Hepatocyte (in vitro differentiated cells): ENCODE measurements around the gene MACO1. TPM values are rescaled to one million over a fixed set of nuclear protein-coding genes. Genes with fewer than 3 reads are reported as not detected.

Experiments
- DNase-seq: peaks from one replicate; pipeline ENCODE4 v3.0.0-alpha.2; 2016; ENCODE audit warnings: low spot score
- H2AFZ ChIP-seq: fragments of 200-600 bp; sonication (generic); 2 replicates; pipeline ENCODE4 v1.6.0; 2016; ENCODE audit warnings: antibody characterized with exemption, mild to moderate bottlenecking
- H3K27ac ChIP-seq: fragments of 200-600 bp; sonication (generic); 2 replicates; pipeline ENCODE4 v1.5.1; 2016; ENCODE audit warnings: mild to moderate bottlenecking
- H3K27me3 ChIP-seq: fragments of 200-600 bp; sonication (generic); 2 replicates; pipeline ENCODE4 v1.6.1; 2016
- H3K36me3 ChIP-seq: fragments of 200-600 bp; sonication (generic); replicated peaks from 2 replicates; pipeline ENCODE4 v1.5.1; 2016; ENCODE audit warnings: low read depth; ENCODE audit not compliant: insufficient read depth
- H3K4me1 ChIP-seq: fragments of 200-600 bp; sonication (generic); 2 replicates; pipeline ENCODE4 v1.5.1; 2016; ENCODE audit warnings: mild to moderate bottlenecking, moderate library complexity; ENCODE audit not compliant: insufficient read depth
- H3K4me2 ChIP-seq: fragments of 200-600 bp; sonication (generic); 2 replicates; pipeline ENCODE4 v1.6.0; 2016
- H3K4me3 ChIP-seq: fragments of 200-600 bp; sonication (generic); 2 replicates; pipeline ENCODE4 v1.5.1; 2016; ENCODE audit warnings: mild to moderate bottlenecking
- H3K79me2 ChIP-seq: fragments of 200-600 bp; sonication (generic); 2 replicates; pipeline ENCODE4 v1.6.0; 2017; ENCODE audit warnings: mild to moderate bottlenecking
- H3K9me2 ChIP-seq: fragments of 200-600 bp; sonication (generic); replicated peaks from 2 replicates; pipeline ENCODE4 v1.6.0; 2017; ENCODE audit warnings: mild to moderate bottlenecking; ENCODE audit not compliant: insufficient read depth
- H3K9me3 ChIP-seq: fragments of 200-600 bp; sonication (generic); 2 replicates; pipeline ENCODE4 v1.5.1; 2016; ENCODE audit warnings: low read depth, mild to moderate bottlenecking
- H4K20me1 ChIP-seq: fragments of 200-600 bp; sonication (generic); 2 replicates; pipeline ENCODE4 v1.6.0; 2016; ENCODE audit warnings: mild to moderate bottlenecking; ENCODE audit not compliant: insufficient read depth, poor library complexity, severe bottlenecking
- EZH2 ChIP-seq: fragments of 200-600 bp; sonication (generic); IDR thresholded peaks from 2 replicates; pipeline ENCODE4 v1.6.1; 2016; ENCODE audit warnings: antibody characterized with exemption, mild to moderate bottlenecking, borderline replicate concordance
- EZH2phosphoT487 ChIP-seq: fragments of 200-600 bp; sonication (generic); IDR thresholded peaks from one replicate; pipeline ENCODE4 v1.6.1; 2018; ENCODE audit warnings: antibody characterized with exemption, mild to moderate bottlenecking, low read depth, moderate library complexity; ENCODE audit not compliant: unreplicated experiment, severe bottlenecking
- WGBS: methylation state at CpG from one replicate; pipeline ENCODE4 v1.1.6; 2016; ENCODE audit warnings: low lambda C conversion rate; ENCODE audit errors: missing lambda C conversion rate; 5-methylcytosine and 5-hydroxymethylcytosine counted together
- polyA plus RNA-seq: library from polyadenylated mRNA; unstranded; fragments of >200 nt; fragmentation: Nextera tagmentation; extraction: Ambion mirVana; gene quantifications from 2 replicates; pipeline ENCODE4 v1.2.1, GENCODE V29; 2016
- total RNA-seq: library from RNA; depleted of rRNA; stranded (reverse); fragments of >200 nt; gene quantifications from 2 replicates; pipeline ENCODE4 v1.2.3, GENCODE V29; 2014
- TF ChIP-seq, protein P1 (sequence below): fragments of 200-600 bp; sonication (generic); IDR thresholded peaks from 2 replicates; pipeline ENCODE4 v1.5.1; 2016; ENCODE audit warnings: antibody characterized with exemption, mild to moderate bottlenecking; ENCODE audit not compliant: poor library complexity

The MACO1 gene
- total and polyA plus RNA-seq, 2 experiments from 2014 or later, result 14.1 to 27.0 TPM

DNA sequence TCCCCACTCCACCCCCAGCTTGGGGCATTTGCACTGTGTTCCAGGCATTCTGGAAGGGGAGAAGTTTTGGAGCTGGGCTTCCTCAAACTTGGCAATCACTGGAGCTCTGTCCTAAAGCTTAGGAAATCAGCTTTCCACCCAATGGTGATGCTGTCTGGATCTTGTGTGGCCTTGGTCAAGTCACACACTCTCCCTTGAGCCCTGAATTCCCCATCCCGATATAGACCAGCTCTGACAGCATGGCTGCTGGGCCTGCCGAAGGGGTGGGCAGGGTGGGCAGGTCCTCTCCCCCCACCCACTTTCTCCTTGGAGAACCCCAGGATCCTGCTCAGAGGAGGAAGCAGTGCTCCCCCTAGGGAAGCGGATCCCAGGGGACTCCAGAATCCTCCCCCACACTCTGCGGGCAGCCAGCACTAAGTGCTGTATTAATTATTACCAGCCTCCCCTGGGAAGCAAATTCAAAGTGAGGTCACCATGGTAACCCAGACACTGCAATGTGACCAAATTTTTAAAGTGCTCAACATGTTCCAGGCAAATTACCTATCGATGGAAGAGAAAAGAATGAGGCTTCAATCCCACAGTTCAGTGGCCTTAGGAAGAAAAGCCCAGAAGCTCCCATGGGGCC is 91.4 kb downstream of the MACO1 start:
- Histone ChIP-seq H3K79me2 (no peaks in the 10 kb centered on the region), H3K27me3 (no peaks in the 10 kb centered on the region), H2AFZ (no peak overlapping the region), H3K4me3 (no peak overlapping the region), H3K4me2 (no peak overlapping the region), H3K27ac (no peak overlapping the region), H3K36me3 (no peaks in the 10 kb centered on the region), H3K4me1 (no peaks in the 10 kb centered on the region), H3K9me2 (no peaks in the 10 kb centered on the region), H3K9me3 (no peaks in the 10 kb centered on the region), H4K20me1 (no peaks in the 10 kb centered on the region)
- no peak for TF ChIP-seq EZH2
- TF ChIP-seq EZH2phosphoT487, result no peak
- TF ChIP-seq, protein P1, sequence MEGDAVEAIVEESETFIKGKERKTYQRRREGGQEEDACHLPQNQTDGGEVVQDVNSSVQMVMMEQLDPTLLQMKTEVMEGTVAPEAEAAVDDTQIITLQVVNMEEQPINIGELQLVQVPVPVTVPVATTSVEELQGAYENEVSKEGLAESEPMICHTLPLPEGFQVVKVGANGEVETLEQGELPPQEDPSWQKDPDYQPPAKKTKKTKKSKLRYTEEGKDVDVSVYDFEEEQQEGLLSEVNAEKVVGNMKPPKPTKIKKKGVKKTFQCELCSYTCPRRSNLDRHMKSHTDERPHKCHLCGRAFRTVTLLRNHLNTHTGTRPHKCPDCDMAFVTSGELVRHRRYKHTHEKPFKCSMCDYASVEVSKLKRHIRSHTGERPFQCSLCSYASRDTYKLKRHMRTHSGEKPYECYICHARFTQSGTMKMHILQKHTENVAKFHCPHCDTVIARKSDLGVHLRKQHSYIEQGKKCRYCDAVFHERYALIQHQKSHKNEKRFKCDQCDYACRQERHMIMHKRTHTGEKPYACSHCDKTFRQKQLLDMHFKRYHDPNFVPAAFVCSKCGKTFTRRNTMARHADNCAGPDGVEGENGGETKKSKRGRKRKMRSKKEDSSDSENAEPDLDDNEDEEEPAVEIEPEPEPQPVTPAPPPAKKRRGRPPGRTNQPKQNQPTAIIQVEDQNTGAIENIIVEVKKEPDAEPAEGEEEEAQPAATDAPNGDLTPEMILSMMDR, result no peak
- 71% methylated on average over 5 of the region's 5 CpGs for WGBS
- no peak for DNase-seq

DNA sequence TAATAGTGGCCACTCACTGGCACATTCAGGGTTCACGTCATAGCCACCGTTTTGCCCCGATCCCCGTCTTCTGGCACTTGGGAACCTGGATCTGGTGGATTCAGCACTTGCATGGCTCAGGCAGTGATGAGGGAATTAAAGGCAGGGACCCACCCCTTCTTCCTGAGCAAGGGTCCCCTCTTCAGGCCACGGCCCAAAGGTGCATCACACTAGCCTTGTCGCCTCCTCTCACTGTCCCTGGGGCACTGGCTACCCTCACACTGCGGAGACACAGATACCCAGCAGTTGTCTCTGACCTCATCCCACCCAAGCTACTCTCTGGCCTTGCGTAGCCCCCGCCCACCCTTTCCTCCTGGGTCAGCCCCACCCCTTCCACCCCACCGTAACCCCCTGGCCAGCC is 92.8 kb downstream of the MACO1 start:
- Histone ChIP-seq H3K79me2 (no peaks in the 10 kb centered on the region), H3K4me1 (no peaks in the 10 kb centered on the region), H3K27ac (no peak overlapping the region), H3K9me3 (no peaks in the 10 kb centered on the region), H3K36me3 (no peaks in the 10 kb centered on the region), H3K4me3 (no peak overlapping the region), H3K4me2 (no peak overlapping the region), H2AFZ (no peak overlapping the region), H4K20me1 (no peaks in the 10 kb centered on the region), H3K27me3 (no peaks in the 10 kb centered on the region), H3K9me2 (no peaks in the 10 kb centered on the region)
- TF ChIP-seq EZH2 (no peak), EZH2phosphoT487 (no peak)
- TF ChIP-seq, protein P1, result no peak
- DNase-seq, result no peak
- 93% methylated on average over 8 of the region's 10 CpGs for WGBS

DNA sequence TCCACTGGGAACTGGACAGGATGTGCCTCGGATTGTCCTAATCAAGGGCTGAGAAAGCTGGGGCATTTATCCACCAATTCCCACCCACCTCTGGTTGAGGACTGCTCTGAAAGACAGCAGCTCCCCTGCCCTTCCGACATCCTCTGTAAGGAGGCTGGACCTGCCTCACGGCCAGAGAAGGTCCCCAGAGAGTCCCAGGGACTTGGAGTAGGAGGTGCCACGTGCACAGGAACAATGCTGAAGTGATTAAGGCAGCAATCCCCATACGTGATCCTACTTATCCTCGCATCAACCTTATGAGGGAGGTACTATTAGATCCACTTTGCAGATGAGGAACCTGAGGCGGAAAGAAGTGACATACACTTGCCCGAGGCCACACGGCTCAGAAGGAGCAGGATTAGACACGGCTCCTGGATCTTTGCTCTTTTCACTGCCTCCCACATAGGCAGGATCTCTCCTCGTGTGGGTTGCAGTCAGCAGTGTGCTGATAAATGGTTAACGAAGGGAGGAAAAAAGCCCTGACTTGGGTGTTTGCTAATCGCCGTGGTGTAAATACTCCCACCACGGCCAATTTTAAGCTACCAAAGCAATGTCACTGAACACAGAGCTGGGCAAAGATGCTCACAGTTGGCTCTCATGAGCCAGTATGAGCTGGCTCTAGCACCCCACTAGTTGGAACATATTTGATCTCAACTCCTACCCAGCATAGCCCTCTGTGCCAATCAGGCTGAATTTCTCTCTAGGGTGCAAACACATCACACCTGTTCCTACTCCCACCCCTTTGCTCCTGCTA is 94.1 kb downstream of the MACO1 start:
- Histone ChIP-seq H3K4me2 (no peak overlapping the region), H3K9me2 (no peaks in the 10 kb centered on the region), H3K36me3 (no peaks in the 10 kb centered on the region), H3K4me3 (no peak overlapping the region), H3K9me3 (no peaks in the 10 kb centered on the region), H3K4me1 (no peaks in the 10 kb centered on the region), H3K27me3 (no peaks in the 10 kb centered on the region), H4K20me1 (no peaks in the 10 kb centered on the region), H2AFZ (no peak overlapping the region), H3K79me2 (no peaks in the 10 kb centered on the region), H3K27ac (no peak overlapping the region)
- TF ChIP-seq, protein P1, result no peak
- TF ChIP-seq EZH2phosphoT487 (no peak), EZH2 (no peak)
- DNase-seq, result no peak
- 80% methylated on average over 15 of the region's 15 CpGs for WGBS
